ENCODE data around the gene SESN1.

SESN1 gene

GRCh38 chr6:108955329-108955949 lies 139.2 kb downstream of the SESN1 start:
- DNase-seq: no peak

- no peak for DNase-seq
Measured at GRCh38 chr6:108953681-108954080, 141.0 kb downstream of the SESN1 start.

DNA sequence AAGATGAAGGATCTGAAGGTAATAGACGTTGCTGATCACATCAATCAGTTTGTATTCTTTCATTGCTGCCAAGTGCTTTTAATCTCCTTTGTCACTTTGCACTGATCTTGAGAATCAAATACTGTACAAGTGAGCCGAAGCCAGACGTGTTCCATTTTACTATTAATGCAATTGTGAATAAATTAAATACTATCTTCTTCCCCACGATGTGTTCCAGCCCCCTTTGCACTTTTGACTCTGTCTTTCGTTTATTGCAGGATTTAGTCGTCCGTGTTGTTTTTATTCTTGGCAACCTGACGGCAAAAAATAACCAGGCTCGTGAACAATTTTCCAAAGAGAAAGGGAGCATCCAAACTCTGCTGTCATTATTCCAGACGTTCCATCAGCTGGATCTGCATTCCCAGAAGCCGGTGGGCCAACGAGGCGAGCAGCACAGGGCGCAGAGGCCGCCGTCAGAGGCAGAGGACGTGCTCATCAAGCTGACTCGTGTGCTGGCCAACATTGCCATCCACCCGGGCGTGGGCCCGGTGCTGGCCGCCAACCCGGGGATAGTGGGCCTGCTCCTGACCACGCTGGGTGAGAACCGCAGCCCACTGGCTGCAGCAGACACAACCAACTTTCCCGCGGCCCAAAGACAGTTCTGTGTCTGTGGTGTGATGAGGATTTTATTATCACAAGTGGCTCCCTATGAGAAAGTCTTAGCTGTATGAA lies 141.7 kb downstream of the SESN1 start:
- no peak for DNase-seq

DNA sequence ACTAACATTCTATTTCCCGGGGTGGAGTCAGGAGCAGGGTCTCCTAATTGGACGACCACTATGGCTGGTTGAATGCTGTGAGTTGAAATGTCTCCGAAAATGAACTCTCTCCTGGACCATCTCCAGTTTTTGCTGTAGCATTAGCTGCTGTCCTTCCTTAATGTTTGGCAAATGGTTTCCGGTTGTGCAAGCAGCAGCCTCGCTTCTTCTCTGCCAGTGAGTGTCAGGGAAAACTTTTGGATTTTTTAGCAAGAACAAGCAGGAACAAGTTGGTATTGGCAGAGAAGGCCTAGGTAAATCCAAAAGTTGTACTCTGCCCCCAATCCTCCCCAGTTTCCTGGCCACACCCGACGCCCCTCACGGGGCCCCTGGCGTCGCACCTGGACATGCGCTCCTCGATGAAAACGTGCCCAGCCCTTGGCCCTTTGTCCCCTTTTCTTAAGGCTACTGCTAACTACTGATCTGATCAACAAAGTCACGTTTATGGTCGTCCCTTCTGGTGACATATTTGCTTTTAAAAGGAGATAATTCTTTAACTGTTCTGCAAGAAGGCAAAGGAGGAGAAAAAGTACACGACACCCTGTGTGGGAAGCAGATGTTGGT lies 143.2 kb downstream of the SESN1 start:
- no peak for DNase-seq

- DNase-seq: no peak
Measured at GRCh38 chr6:108948181-108948661, 146.4 kb downstream of the SESN1 start.

DNA sequence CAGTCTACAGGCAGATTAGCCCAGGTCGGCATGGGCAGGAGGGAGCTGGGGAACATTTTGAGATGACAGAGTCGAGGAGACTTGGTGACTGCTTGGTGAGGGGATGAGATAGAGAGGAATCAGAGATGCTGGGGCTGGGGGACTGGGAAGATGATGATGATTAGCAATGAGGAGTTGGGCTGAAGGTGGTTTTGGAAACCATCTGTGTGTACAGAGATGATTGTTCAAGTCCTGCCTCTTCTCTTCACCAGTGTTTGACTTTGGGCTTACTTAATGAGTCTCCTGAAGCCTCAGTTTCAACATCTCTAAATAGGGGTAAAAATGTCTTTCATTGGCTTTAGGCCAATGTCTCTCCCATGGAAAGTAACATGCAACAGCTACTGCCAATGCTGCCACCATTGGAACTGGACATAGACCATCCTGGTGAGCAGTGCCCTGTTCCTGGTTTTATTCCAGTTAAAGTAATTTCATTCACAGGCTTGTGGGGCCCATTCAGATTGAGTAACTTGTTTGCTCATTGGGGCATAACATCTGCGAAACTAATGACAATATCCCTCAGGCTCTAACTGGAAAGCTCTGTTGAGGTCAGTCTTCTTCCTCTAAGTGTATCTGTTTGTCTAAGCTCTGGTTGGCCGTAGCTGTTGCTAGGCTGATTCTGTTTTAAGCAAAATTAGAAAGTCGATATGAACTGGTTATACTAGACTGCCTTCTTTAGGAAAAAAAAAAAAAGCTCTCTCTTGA lies 147.4 kb downstream of the SESN1 start:
- DNase-seq: peak; percentile 75

GRCh38 chr6:108946695-108947094 lies 148.0 kb downstream of the SESN1 start:
- DNase-seq: no peak

GRCh38 chr6:108945681-108946159 lies 148.9 kb downstream of the SESN1 start:
- peak; percentile 31 for DNase-seq

- DNase-seq: peak; percentile 84
Measured at GRCh38 chr6:108944707-108945680, 149.7 kb downstream of the SESN1 start.

- no peak for DNase-seq
Measured at GRCh38 chr6:108944071-108944470, 150.6 kb downstream of the SESN1 start.

DNA sequence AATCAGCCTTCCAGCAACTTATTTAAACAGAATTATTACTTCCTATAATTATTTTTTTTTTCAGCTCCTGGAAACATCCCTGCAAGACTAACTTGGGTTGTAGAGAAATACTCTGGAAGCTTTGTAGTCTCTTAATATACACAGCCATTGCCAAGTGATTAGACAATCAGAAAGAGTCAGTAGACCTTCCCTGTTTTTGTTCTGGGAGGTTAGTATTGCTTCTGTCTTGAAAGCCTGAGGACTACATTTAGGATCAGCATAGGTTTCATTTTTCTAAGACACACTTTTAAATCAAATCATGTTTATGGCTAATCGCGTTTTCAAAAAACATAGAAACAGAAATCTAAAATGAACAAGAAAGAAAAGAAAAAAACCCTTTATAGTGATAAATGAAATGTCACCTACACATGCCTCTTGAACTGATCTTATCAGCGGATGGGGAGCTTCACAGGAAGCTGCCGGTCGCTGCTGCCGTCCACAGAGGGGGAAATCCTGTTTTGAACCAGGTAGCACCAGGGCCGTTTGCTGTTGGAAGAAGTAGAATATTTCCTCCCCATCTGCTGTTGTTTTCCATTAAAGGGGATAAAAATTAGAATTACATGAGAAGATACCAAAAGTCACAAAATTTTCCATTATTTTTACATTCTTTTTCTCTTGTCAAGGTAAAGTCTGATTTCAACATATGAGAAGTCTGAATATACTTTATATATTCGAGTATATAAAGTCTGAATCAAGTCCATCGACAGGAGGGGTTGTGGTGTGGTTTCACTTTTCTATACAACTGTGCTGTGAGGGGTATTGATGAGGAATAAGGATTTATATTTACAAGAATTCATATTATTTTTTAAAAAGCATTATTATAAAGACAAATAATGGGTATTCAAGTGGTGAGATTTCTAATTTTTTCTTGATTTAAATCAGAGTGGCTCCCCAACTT lies 151.8 kb downstream of the SESN1 start:
- DNase-seq: no peak

DNA sequence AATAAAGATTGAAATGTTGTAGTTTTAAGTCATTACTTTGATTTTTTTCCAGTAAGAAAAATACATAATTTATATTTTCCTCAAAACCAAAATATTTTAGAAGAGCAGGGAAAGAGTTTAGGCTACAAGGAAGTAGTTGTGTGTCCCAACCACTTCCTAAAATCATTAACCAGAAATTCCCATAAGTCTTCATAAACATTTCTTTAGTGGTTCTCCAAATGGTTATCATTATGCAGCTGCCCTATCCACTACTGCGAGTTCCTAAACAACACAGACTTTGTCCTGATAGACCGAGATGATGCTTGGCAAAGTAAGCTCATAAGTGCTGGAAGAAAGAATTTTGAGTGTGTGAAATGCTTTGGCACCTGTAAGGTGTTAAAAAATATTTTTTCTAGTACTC lies 152.8 kb downstream of the SESN1 start:
- no peak for DNase-seq

DNA sequence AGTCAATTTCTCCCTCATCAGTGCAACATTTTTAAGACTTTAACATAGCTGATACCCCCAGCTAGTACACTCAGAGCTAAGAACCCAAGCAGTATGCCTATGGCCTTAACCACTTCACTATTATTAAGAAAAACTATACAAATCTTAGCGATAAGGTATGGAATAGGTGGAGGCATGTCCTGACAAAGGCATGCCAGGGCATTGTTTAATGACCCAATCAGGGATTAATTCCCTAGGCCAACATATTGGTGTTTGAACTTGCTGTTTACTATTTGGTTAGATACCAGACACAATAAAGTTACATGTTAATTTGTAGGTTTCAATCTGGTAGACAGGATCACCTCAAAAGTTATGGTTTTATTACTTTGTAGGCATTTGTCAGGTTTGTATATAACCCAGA lies 153.4 kb downstream of the SESN1 start:
- DNase-seq: no peak

GRCh38 chr6:108940741-108941140 lies 153.9 kb downstream of the SESN1 start:
- no peak for DNase-seq

- DNase-seq: no peak
Measured at GRCh38 chr6:108937170-108937569, 157.5 kb downstream of the SESN1 start.
